DOHH2 (cell line): ENCODE results near the gene IMMP2L.

Experiments used
- H3F3A ChIP-seq: fragments of 200-600 bp; sonication (generic), shearing (Covaris generic); 2 replicates; pipeline ENCODE4 v1.6.0; 2016; ENCODE audit warnings: antibody characterized with exemption, mild to moderate bottlenecking; ENCODE audit not compliant: control insufficient read depth, insufficient read depth
- H3K27ac ChIP-seq: fragments of 200-600 bp; sonication (generic); 2 replicates; pipeline ENCODE4 v1.5.1; 2014; ENCODE audit warnings: low read depth, mild to moderate bottlenecking, low read length, moderate library complexity
- H3K27me3 ChIP-seq: fragments of 200-600 bp; sonication (generic); 2 replicates; pipeline ENCODE4 v1.6.1; 2014; ENCODE audit warnings: mild to moderate bottlenecking, low read length, mixed read lengths; ENCODE audit not compliant: control insufficient read depth
- H3K36me3 ChIP-seq: fragments of 200-600 bp; sonication (generic); 2 replicates; pipeline ENCODE4 v1.6.1; 2014; ENCODE audit warnings: mild to moderate bottlenecking, low read length, moderate library complexity, mixed read lengths; ENCODE audit not compliant: control insufficient read depth
- H3K4me1 ChIP-seq: fragments of 200-600 bp; sonication (generic); 2 replicates; pipeline ENCODE4 v1.6.1; 2014; ENCODE audit warnings: mild to moderate bottlenecking, low read length, mixed read lengths; ENCODE audit not compliant: control insufficient read depth
- H3K4me2 ChIP-seq: fragments of 200-600 bp; sonication (generic); 2 replicates; pipeline ENCODE4 v1.6.0; 2014; ENCODE audit warnings: mild to moderate bottlenecking, low read length, moderate library complexity
- H3K4me3 ChIP-seq: fragments of 200-600 bp; sonication (generic); 2 replicates; pipeline ENCODE4 v1.5.1; 2014; ENCODE audit warnings: mild to moderate bottlenecking, low read length, mixed read lengths
- H3K79me2 ChIP-seq: fragments of 200-600 bp; sonication (generic); 2 replicates; pipeline ENCODE4 v1.6.1; 2014; ENCODE audit warnings: mild to moderate bottlenecking, low read length, mixed read lengths; ENCODE audit not compliant: control insufficient read depth
- H3K9me2 ChIP-seq: fragments of 200-600 bp; sonication (generic); replicated peaks from 2 replicates; pipeline ENCODE4 v1.6.1; 2014; ENCODE audit warnings: mild to moderate bottlenecking, low read length, mixed read lengths; ENCODE audit not compliant: control insufficient read depth
- H3K9me3 ChIP-seq: fragments of 200-600 bp; sonication (generic); 2 replicates; pipeline ENCODE4 v1.6.1; 2014; ENCODE audit warnings: antibody characterized with exemption, low read length, mixed read lengths; ENCODE audit not compliant: control insufficient read depth, insufficient read depth
- H4K20me1 ChIP-seq: fragments of 200-600 bp; sonication (generic); 2 replicates; pipeline ENCODE4 v1.6.0; 2014; ENCODE audit warnings: low read depth, mild to moderate bottlenecking, antibody characterized with exemption, low read length, moderate library complexity; ENCODE audit not compliant: control insufficient read depth, insufficient read depth
- CTCF ChIP-seq: fragments of 200-600 bp; sonication (generic); IDR thresholded peaks from one replicate; pipeline ENCODE4 v1.5.1; 2014; ENCODE audit warnings: antibody characterized with exemption, mild to moderate bottlenecking, low read depth, low read length; ENCODE audit not compliant: poor library complexity, severe bottlenecking
- EZH2phosphoT487 ChIP-seq: fragments of 200-600 bp; sonication (generic); IDR thresholded peaks from 2 replicates; pipeline ENCODE4 v1.6.1; 2017; ENCODE audit warnings: borderline replicate concordance, mild to moderate bottlenecking, antibody characterized with exemption, low read length, moderate library complexity, mixed read lengths

Gene IMMP2L

DNA sequence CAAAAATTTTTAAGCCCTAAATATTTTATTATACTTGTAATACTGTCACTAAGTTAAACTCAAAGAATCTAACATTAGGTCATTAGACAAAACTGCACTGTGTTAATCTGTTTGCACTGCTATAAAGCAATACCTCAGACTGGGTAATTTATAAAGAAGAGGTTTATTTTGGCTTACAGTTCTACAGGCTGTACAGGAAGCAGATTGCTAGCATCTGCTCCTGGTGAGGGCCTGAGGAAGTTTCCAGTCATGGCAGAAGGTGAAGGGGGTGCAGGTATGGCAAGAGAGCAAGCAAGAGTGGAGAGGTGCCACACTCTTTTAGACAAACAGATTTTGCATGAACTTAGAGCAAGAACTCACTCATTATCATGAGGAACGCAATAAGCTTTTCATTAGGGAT, 125.7 kb downstream of the IMMP2L start:
- Histone ChIP-seq H3K79me2 (no peaks in the 10 kb centered on the region), H3F3A (no peaks in the 10 kb centered on the region), H4K20me1 (no peaks in the 10 kb centered on the region), H3K4me1 (no peaks in the 10 kb centered on the region), H3K9me3 (peaks cover 10% of the 10 kb centered on the region; the same call in 1 of the 2 replicates), H3K27ac (no peak overlapping the region), H3K9me2 (no peaks in the 10 kb centered on the region), H3K27me3 (no peaks in the 10 kb centered on the region), H3K4me2 (no peak overlapping the region), H3K4me3 (no peak overlapping the region), H3K36me3 (no peaks in the 10 kb centered on the region)
- TF ChIP-seq EZH2phosphoT487: no peak
- TF ChIP-seq CTCF: no peak

GRCh38 chr7:111433426-111433825, 128.9 kb downstream of the IMMP2L start:
- H3K9me2 ChIP-seq: no peaks in the 10 kb centered on the region
- no peaks in the 10 kb centered on the region for H3K36me3 ChIP-seq
- H3K4me1 ChIP-seq: no peaks in the 10 kb centered on the region
- H4K20me1 ChIP-seq: no peaks in the 10 kb centered on the region
- TF ChIP-seq EZH2phosphoT487: no peak
- TF ChIP-seq CTCF: no peak
- H3K4me3 ChIP-seq: no peak overlapping the region
- no peaks in the 10 kb centered on the region for H3F3A ChIP-seq
- no peak overlapping the region for H3K4me2 ChIP-seq
- H3K27ac ChIP-seq: no peak overlapping the region
- no peaks in the 10 kb centered on the region for H3K79me2 ChIP-seq
- no peaks in the 10 kb centered on the region for H3K27me3 ChIP-seq
- H3K9me3 ChIP-seq: peaks cover 10% of the 10 kb centered on the region; the same call in 1 of the 2 replicates

DNA sequence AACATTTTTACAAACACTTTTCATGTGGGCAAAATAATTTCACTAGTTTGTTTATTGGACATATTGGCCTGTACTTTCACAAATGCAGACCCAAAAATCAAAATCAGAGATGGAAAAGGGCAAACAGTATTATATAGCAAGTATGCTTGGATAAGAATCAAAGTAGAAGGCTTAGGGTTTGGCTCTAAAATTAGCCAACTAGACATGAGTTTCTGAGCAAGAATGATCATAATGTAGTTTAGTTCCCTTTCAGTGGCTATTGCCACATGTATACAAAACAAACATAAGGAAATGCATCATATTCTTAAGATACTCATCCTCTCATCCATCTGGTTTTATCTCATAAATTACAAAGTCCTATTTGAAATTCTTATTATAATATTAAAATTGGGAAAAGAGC, 132.5 kb downstream of the IMMP2L start:
- H3K27ac ChIP-seq: no peak overlapping the region
- H3K4me2 ChIP-seq: no peak overlapping the region
- peaks cover 10% of the 10 kb centered on the region; the same call in 1 of the 2 replicates for H3K9me3 ChIP-seq
- H3K27me3 ChIP-seq: no peaks in the 10 kb centered on the region
- H3K4me1 ChIP-seq: 0 out of 2 replicates have a peak, but pooled peaks cover 3% of the 10 kb centered on the region
- H4K20me1 ChIP-seq: no peaks in the 10 kb centered on the region
- H3F3A ChIP-seq: no peaks in the 10 kb centered on the region
- no peaks in the 10 kb centered on the region for H3K36me3 ChIP-seq
- H3K4me3 ChIP-seq: no peak overlapping the region
- H3K9me2 ChIP-seq: 0 out of 2 replicates have a peak, but pooled peaks cover 1% of the 10 kb centered on the region
- H3K79me2 ChIP-seq: no peaks in the 10 kb centered on the region
- TF ChIP-seq CTCF: no peak
- TF ChIP-seq EZH2phosphoT487: no peak
